ENCODE measurements around the gene SORL1-AS1.

The SORL1-AS1 gene

GRCh38 chr11:121463689-121464335 is 11.0 kb upstream of the SORL1-AS1 start:
- TF ChIP-seq, protein P1, sequence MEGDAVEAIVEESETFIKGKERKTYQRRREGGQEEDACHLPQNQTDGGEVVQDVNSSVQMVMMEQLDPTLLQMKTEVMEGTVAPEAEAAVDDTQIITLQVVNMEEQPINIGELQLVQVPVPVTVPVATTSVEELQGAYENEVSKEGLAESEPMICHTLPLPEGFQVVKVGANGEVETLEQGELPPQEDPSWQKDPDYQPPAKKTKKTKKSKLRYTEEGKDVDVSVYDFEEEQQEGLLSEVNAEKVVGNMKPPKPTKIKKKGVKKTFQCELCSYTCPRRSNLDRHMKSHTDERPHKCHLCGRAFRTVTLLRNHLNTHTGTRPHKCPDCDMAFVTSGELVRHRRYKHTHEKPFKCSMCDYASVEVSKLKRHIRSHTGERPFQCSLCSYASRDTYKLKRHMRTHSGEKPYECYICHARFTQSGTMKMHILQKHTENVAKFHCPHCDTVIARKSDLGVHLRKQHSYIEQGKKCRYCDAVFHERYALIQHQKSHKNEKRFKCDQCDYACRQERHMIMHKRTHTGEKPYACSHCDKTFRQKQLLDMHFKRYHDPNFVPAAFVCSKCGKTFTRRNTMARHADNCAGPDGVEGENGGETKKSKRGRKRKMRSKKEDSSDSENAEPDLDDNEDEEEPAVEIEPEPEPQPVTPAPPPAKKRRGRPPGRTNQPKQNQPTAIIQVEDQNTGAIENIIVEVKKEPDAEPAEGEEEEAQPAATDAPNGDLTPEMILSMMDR (IDR thresholded peaks at IDR 0.05) = no peak
- peaks cover 92% of the 10 kb centered on the region for H3K4me1 Mint-ChIP-seq
- Histone ChIP-seq H3K4me3 (replicated peaks in 1 of 3; ENCODE audit: low read depth in 2 of 3, low read length in 3 of 3) (peak overlapping the region in 1 of 3 experiments; percentile 10), H3K9me3 (replicated peaks in 1 of 2; ENCODE audit: control insufficient read depth in 1 of 2, insufficient read depth in 1 of 2, low read length in 2 of 2) (no peaks in the 10 kb centered on the region), H3K27me3 (ENCODE audit: control insufficient read depth in 2 of 2, insufficient read depth in 2 of 2, low read length in 2 of 2) (no peaks in the 10 kb centered on the region), H4K20me1 (ENCODE audit: insufficient read depth, low read length) (peaks cover 100% of the 10 kb centered on the region), H3K36me3 (replicated peaks in 1 of 2; ENCODE audit: control insufficient read depth in 1 of 2, insufficient read depth in 2 of 2, low read length in 2 of 2) (peaks cover 0 to 11% of the 10 kb centered on the region in 2 donors), H3K9ac (ENCODE audit: insufficient read depth, low read length, poor library complexity, severe bottlenecking) (no peak overlapping the region), H3K4me1 (ENCODE audit: control insufficient read depth in 1 of 2, insufficient read depth in 2 of 2, low read length in 2 of 2) (peaks cover 54 to 79% of the 10 kb centered on the region in 2 donors), H3K4me2 (replicated peaks; ENCODE audit: extremely low read depth, low read length, poor library complexity, severe bottlenecking) (peak overlapping the region; percentile 17), H2AFZ (ENCODE audit: insufficient read depth, low read depth, low read length, poor library complexity, severe bottlenecking) (no peak overlapping the region), H3K79me2 (ENCODE audit: insufficient read depth, low read length) (peaks cover 100% of the 10 kb centered on the region), H3K27ac (ENCODE audit: low read depth in 1 of 2, low read length in 2 of 2) (peak overlapping the region in 1 of 2 donors; percentile 79)
- no peaks in the 10 kb centered on the region for H3K9me3 Mint-ChIP-seq
- DNase-seq = no peak
- peak overlapping the region in 1 of 2 donors; percentile 71 for H3K4me3 Mint-ChIP-seq
- WGBS (ENCODE audit: insufficient coverage) = 100% methylated on average over 3 of the region's 6 CpGs
- intact Hi-C loops (cut with micrococcal nuclease) = loop anchor here in 1 of 2 donors (2.0 kb wide), 1 partner anchor 15 kb away; no protein-coding TSS in a partner anchor
- H3K27me3 Mint-ChIP-seq (ENCODE audit: low read depth in 3 of 3) = no peaks in the 10 kb centered on the region
- H3K36me3 Mint-ChIP-seq = peaks cover 24 to 25% of the 10 kb centered on the region in 2 donors
- H3K27ac Mint-ChIP-seq = peak overlapping the region in 3 of 7 donors; percentile 47 to 93 (median 74)

- Histone ChIP-seq H3K9ac (ENCODE audit: insufficient read depth, low read length, poor library complexity, severe bottlenecking) (no peak overlapping the region), H3K27ac (ENCODE audit: low read depth in 1 of 2, low read length in 2 of 2) (peak overlapping the region in 1 of 2 donors; percentile 60), H3K27me3 (ENCODE audit: control insufficient read depth in 2 of 2, insufficient read depth in 2 of 2, low read length in 2 of 2) (no peaks in the 10 kb centered on the region), H3K4me3 (replicated peaks in 1 of 3; ENCODE audit: low read depth in 2 of 3, low read length in 3 of 3) (no peak overlapping the region), H2AFZ (ENCODE audit: insufficient read depth, low read depth, low read length, poor library complexity, severe bottlenecking) (no peak overlapping the region), H3K9me3 (replicated peaks in 1 of 2; ENCODE audit: control insufficient read depth in 1 of 2, insufficient read depth in 1 of 2, low read length in 2 of 2) (no peaks in the 10 kb centered on the region), H3K4me1 (ENCODE audit: control insufficient read depth in 1 of 2, insufficient read depth in 2 of 2, low read length in 2 of 2) (peaks cover 61 to 85% of the 10 kb centered on the region in 2 donors), H4K20me1 (ENCODE audit: insufficient read depth, low read length) (peaks cover 100% of the 10 kb centered on the region), H3K36me3 (replicated peaks in 1 of 2; ENCODE audit: control insufficient read depth in 1 of 2, insufficient read depth in 2 of 2, low read length in 2 of 2) (peaks cover 3 to 19% of the 10 kb centered on the region in 2 donors), H3K79me2 (ENCODE audit: insufficient read depth, low read length) (peaks cover 100% of the 10 kb centered on the region), H3K4me2 (replicated peaks; ENCODE audit: extremely low read depth, low read length, poor library complexity, severe bottlenecking) (no peak overlapping the region)
- intact Hi-C loops (cut with micrococcal nuclease) = no loop called here
- Mint-ChIP-seq H3K27me3 (ENCODE audit: low read depth in 3 of 3) (no peaks in the 10 kb centered on the region), H3K36me3 (peaks cover 33% of the 10 kb centered on the region in 2 donors), H3K9me3 (no peaks in the 10 kb centered on the region), H3K27ac (peak overlapping the region in 6 of 7 donors; percentile 9 to 86 (median 45)), H3K4me3 (no peak overlapping the region), H3K4me1 (peaks cover 96% of the 10 kb centered on the region)
- 47% methylated on average over 3 of the region's 7 CpGs for WGBS (ENCODE audit: insufficient coverage)
- TF ChIP-seq, protein P1 (IDR thresholded peaks at IDR 0.05) = no peak
- DNase-seq = no peak
Observed at GRCh38 chr11:121461843-121462242, 9.1 kb upstream of the SORL1-AS1 start.
